ENCODE measurements around the gene RAMP2. TPM values are rescaled to one million over a fixed set of nuclear protein-coding genes. Genes with fewer than 3 reads are reported as not detected.
A peak's percentile ranks its signal among the peaks of the same experiment; 100 is the strongest.

RAMP2 gene
- total RNA-seq, 4 donors from 2014 or later, result 32.6 to 113 (median 51.4) TPM

DNA sequence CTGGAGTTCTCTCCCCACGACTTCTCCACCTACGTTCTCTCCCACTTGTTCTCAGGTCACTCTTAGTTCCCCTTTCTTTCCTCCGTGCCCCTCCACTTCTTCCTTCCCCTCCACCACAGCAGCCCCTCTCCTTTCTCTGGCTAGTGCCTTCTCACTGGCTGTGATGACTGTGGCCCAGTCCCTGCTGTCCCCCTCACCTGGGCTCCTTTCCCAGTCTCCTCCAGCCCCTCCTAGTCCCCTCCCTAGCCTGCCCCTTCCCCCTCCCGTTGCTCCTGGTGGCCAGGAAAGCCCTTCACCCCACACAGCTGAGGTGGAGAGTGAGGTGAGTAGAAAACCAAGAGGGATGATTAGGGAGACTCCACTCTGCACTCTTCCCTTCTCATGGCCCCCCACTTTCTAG lies 34.0 kb downstream of the RAMP2 start:
- Histone ChIP-seq H3K36me3 (peaks cover 0 to 27% (median 0%) of the 10 kb centered on the region in 3 donors), H3K4me3 (no peak overlapping the region), H3K9me3 (no peaks in the 10 kb centered on the region), H3K4me1 (peaks cover 0 to 29% (median 11%) of the 10 kb centered on the region in 4 donors), H3K27ac (no peak overlapping the region), H3K27me3 (no peaks in the 10 kb centered on the region)
- 61 to 63% methylated on average over 4 of the region's 4 CpGs for WGBS, 2 donors
- no peak for TF ChIP-seq EP300 (IDR thresholded peaks at IDR 0.05)
- TF ChIP-seq, protein P1, sequence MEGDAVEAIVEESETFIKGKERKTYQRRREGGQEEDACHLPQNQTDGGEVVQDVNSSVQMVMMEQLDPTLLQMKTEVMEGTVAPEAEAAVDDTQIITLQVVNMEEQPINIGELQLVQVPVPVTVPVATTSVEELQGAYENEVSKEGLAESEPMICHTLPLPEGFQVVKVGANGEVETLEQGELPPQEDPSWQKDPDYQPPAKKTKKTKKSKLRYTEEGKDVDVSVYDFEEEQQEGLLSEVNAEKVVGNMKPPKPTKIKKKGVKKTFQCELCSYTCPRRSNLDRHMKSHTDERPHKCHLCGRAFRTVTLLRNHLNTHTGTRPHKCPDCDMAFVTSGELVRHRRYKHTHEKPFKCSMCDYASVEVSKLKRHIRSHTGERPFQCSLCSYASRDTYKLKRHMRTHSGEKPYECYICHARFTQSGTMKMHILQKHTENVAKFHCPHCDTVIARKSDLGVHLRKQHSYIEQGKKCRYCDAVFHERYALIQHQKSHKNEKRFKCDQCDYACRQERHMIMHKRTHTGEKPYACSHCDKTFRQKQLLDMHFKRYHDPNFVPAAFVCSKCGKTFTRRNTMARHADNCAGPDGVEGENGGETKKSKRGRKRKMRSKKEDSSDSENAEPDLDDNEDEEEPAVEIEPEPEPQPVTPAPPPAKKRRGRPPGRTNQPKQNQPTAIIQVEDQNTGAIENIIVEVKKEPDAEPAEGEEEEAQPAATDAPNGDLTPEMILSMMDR (IDR thresholded peaks at IDR 0.05), result no peak
- TF ChIP-seq POLR2A (IDR thresholded peaks at IDR 0.05), result no peak
- no peak for DNase-seq (ENCODE audit: low spot score in 2 of 2)

DNA sequence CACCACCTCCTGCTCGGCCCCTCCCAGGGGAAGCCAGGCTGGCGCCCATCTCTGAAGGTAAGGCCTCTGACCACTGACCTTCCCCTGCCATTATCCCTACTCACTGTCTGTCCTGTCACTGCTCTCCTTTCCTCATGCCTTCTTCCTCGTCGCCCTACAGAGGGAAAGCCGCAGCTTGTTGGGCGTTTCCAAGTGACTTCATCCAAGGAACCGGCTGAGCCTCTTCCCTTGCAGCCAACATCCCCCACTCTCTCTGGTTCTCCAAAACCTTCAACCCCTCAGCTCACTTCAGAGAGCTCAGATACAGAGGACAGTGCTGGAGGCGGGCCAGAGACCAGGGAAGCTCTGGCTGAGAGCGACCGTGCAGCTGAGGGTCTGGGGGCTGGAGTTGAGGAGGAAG lies 34.4 kb downstream of the RAMP2 start:
- H3K4me1 ChIP-seq, result peaks cover 0 to 29% (median 11%) of the 10 kb centered on the region in 4 donors
- 83 to 85% methylated on average over 10 of the region's 10 CpGs for WGBS, 2 donors
- H3K9me3 ChIP-seq, result no peaks in the 10 kb centered on the region
- H3K4me3 ChIP-seq, result no peak overlapping the region
- TF ChIP-seq, protein P1 (IDR thresholded peaks at IDR 0.05), result no peak
- TF ChIP-seq EP300 (IDR thresholded peaks at IDR 0.05) (no peak), POLR2A (IDR thresholded peaks at IDR 0.05) (no peak)
- H3K27me3 ChIP-seq, result no peaks in the 10 kb centered on the region
- DNase-seq (ENCODE audit: low spot score in 2 of 2), result no peak
- no peak overlapping the region for H3K27ac ChIP-seq
- peaks cover 0 to 27% (median 0%) of the 10 kb centered on the region in 3 donors for H3K36me3 ChIP-seq

DNA sequence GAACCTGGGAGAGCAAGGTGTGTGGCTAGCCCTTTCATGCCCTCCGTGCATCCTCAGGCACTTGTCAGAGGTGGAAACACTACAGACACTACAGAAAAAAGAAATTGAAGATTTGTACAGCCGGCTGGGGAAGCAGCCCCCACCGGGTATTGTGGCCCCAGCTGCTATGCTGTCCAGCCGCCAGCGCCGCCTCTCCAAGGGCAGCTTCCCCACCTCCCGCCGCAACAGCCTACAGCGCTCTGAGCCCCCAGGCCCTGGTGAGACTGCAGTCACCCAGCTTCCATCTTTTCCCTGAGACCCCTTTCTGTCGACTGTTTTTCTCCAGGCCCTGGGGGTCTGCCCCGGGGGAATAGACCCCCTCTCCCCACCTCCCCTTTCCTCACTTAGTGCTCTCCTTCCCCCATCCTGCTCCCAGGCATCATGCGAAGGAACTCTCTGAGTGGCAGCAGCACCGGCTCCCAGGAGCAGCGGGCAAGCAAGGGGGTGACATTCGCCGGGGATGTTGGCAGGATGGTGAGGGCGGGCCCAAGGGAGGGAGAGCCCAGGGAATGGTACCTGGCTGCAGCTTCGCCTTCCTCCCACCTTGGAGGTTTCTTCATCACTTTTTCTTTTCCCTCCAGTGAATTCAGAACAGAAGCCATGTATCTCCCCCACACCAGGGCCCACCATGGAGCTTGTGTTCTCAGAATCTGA lies 35.2 kb downstream of the RAMP2 start:
- H3K4me3 ChIP-seq, result no peak overlapping the region
- H3K27ac ChIP-seq, result peak overlapping the region in 1 of 4 donors; percentile 23
- 91% methylated on average over 18 of the region's 18 CpGs for WGBS, 2 donors
- DNase-seq (ENCODE audit: low spot score in 2 of 2), result no peak
- peaks cover 0 to 27% (median 0%) of the 10 kb centered on the region in 3 donors for H3K36me3 ChIP-seq
- H3K9me3 ChIP-seq, result no peaks in the 10 kb centered on the region
- TF ChIP-seq, protein P1 (IDR thresholded peaks at IDR 0.05), result no peak
- H3K4me1 ChIP-seq, result peaks cover 0 to 29% (median 11%) of the 10 kb centered on the region in 4 donors
- H3K27me3 ChIP-seq, result no peaks in the 10 kb centered on the region

DNA sequence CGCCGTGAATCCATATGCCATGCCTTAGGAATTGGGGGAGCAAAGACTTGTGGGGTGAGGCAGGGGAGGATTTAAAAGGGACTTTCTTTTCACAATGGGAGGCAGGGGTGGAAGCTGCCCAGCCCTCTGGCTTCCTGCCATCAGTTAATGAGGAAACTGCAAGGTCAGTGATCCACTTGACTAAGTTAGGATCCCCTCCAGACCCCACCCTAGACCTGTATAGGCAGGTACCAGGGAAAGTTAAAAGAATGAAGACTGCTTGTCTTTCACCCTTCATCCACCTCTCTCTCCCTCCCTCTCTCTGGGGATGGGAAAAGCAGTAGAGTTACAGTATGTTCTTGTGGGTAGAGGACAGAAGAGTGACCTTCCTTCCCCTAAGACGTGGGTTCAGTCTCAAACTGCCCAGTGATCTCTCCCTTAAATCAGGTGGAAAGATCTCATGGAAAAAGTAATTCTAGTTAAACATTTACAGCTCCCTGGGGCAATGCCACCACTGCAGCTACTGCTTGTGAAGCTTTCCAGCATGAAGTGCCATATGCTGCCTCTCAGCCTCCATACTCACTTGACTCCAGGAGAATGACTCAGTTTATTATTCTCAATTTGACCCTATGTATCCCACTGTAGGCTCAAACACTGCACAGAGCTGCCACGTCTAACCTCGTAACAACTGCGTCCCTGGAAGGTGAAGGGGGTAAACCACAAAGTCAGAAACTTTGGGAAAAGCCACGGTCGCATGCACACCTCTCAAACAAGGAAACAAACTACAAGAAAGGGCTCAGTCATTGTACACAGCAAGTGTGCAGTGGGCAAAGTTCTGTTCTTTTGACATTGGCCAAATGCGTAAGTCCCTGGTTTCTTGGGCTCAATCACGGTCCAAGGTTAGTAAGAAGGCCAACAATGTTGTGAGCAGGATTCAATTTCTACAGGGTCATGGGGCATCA lies 36.3 kb downstream of the RAMP2 start:
- Histone ChIP-seq H3K36me3 (peaks cover 0 to 27% (median 0%) of the 10 kb centered on the region in 3 donors), H3K27me3 (no peaks in the 10 kb centered on the region), H3K27ac (peak overlapping the region in 2 of 4 donors; percentile 83 to 84), H3K4me1 (peaks cover 0 to 29% (median 11%) of the 10 kb centered on the region in 4 donors), H3K4me3 (peak overlapping the region; percentile 57 to 90 (median 78)), H3K9me3 (no peaks in the 10 kb centered on the region)
- no peak for DNase-seq (ENCODE audit: low spot score in 2 of 2)
- 72 to 75% methylated on average over 10 of the region's 10 CpGs for WGBS, 2 donors
- TF ChIP-seq EP300 (IDR thresholded peaks at IDR 0.05), result no peak
- TF ChIP-seq, protein P1 (IDR thresholded peaks at IDR 0.05), result no peak
- TF ChIP-seq POLR2A (IDR thresholded peaks at IDR 0.05), result no peak
